ENCODE results near the gene VTI1A. TPM values are rescaled to one million over a fixed set of nuclear protein-coding genes. Genes with fewer than 3 reads are reported as not detected.
A peak's percentile ranks its signal among the peaks of the same experiment; 100 is the strongest.

Gene VTI1A
- total RNA-seq, 1 donor from 2014 or later: 26.3 TPM

- Mint-ChIP-seq H3K9me3 (ENCODE audit: unreplicated experiment) (no peaks in the 10 kb centered on the region), H3K36me3 (ENCODE audit: unreplicated experiment) (peaks cover 3% of the 10 kb centered on the region), H3K4me1 (ENCODE audit: unreplicated experiment) (peaks cover 26% of the 10 kb centered on the region), H3K27ac (ENCODE audit: unreplicated experiment) (no peak overlapping the region), H3K4me3 (ENCODE audit: unreplicated experiment) (no peak overlapping the region), H3K27me3 (ENCODE audit: unreplicated experiment) (no peaks in the 10 kb centered on the region)
- DNase-seq (ENCODE audit: extremely low spot score, unreplicated experiment): no peak
- TF ChIP-seq CTCF (IDR thresholded peaks at IDR 0.05): no peak
These were observed 251.3 kb downstream of the VTI1A start for GRCh38 chr10:112698133-112698817.

GRCh38 chr10:112698818-112699164 is 251.8 kb downstream of the VTI1A start:
- H3K36me3 Mint-ChIP-seq (ENCODE audit: unreplicated experiment): peaks cover 3% of the 10 kb centered on the region
- H3K4me1 Mint-ChIP-seq (ENCODE audit: unreplicated experiment): peaks cover 26% of the 10 kb centered on the region

GRCh38 chr10:112700215-112700671 is 253.2 kb downstream of the VTI1A start:
- no peak for TF ChIP-seq CTCF (IDR thresholded peaks at IDR 0.05)
- no peak overlapping the region for H3K4me3 Mint-ChIP-seq (ENCODE audit: unreplicated experiment)
- H3K36me3 Mint-ChIP-seq (ENCODE audit: unreplicated experiment): peaks cover 3% of the 10 kb centered on the region
- H3K9me3 Mint-ChIP-seq (ENCODE audit: unreplicated experiment): no peaks in the 10 kb centered on the region
- H3K27ac Mint-ChIP-seq (ENCODE audit: unreplicated experiment): no peak overlapping the region
- peaks cover 26% of the 10 kb centered on the region for H3K4me1 Mint-ChIP-seq (ENCODE audit: unreplicated experiment)
- no peaks in the 10 kb centered on the region for H3K27me3 Mint-ChIP-seq (ENCODE audit: unreplicated experiment)
- DNase-seq (ENCODE audit: extremely low spot score, unreplicated experiment): no peak

More at GRCh38 chr10:112698818-112699164, 251.8 kb downstream of the VTI1A start:
- DNase-seq (ENCODE audit: extremely low spot score, unreplicated experiment): no peak
- H3K27ac Mint-ChIP-seq (ENCODE audit: unreplicated experiment): no peak overlapping the region
- no peak overlapping the region for H3K4me3 Mint-ChIP-seq (ENCODE audit: unreplicated experiment)
- H3K27me3 Mint-ChIP-seq (ENCODE audit: unreplicated experiment): no peaks in the 10 kb centered on the region
- no peak for TF ChIP-seq CTCF (IDR thresholded peaks at IDR 0.05)
- no peaks in the 10 kb centered on the region for H3K9me3 Mint-ChIP-seq (ENCODE audit: unreplicated experiment)

GRCh38 chr10:112701211-112701877 is 254.3 kb downstream of the VTI1A start:
- TF ChIP-seq CTCF (IDR thresholded peaks at IDR 0.05): no peak
- Mint-ChIP-seq H3K36me3 (ENCODE audit: unreplicated experiment) (peaks cover 3% of the 10 kb centered on the region), H3K27me3 (ENCODE audit: unreplicated experiment) (no peaks in the 10 kb centered on the region), H3K4me3 (ENCODE audit: unreplicated experiment) (no peak overlapping the region), H3K27ac (ENCODE audit: unreplicated experiment) (peak overlapping the region; percentile 16), H3K4me1 (ENCODE audit: unreplicated experiment) (peaks cover 23% of the 10 kb centered on the region), H3K9me3 (ENCODE audit: unreplicated experiment) (no peaks in the 10 kb centered on the region)
- DNase-seq (ENCODE audit: extremely low spot score, unreplicated experiment): no peak

- no peak for DNase-seq (ENCODE audit: extremely low spot score, unreplicated experiment)
These were observed 254.9 kb downstream of the VTI1A start for GRCh38 chr10:112701878-112702255.

More at GRCh38 chr10:112701878-112702255, 254.9 kb downstream of the VTI1A start:
- Mint-ChIP-seq H3K4me3 (ENCODE audit: unreplicated experiment) (no peak overlapping the region), H3K4me1 (ENCODE audit: unreplicated experiment) (peaks cover 18% of the 10 kb centered on the region), H3K9me3 (ENCODE audit: unreplicated experiment) (no peaks in the 10 kb centered on the region), H3K27me3 (ENCODE audit: unreplicated experiment) (no peaks in the 10 kb centered on the region), H3K27ac (ENCODE audit: unreplicated experiment) (peak overlapping the region; percentile 16), H3K36me3 (ENCODE audit: unreplicated experiment) (peaks cover 3% of the 10 kb centered on the region)
- TF ChIP-seq CTCF (IDR thresholded peaks at IDR 0.05): no peak

Data from osteocyte (in vitro differentiated cells).